ENCODE measurements around the gene CD55. TPM values are rescaled to one million over a fixed set of nuclear protein-coding genes. Genes with fewer than 3 reads are reported as not detected.

Gene CD55
- total RNA-seq, 2 experiments from 2014 or later, result 103 TPM

GRCh38 chr1:207345644-207346477, 24.4 kb downstream of the CD55 start:
- POLR2A ChIA-PET, result no interaction called here
- CTCF ChIA-PET, result no interaction called here

GRCh38 chr1:207346513-207346912, 25.0 kb downstream of the CD55 start:
- POLR2A ChIA-PET, result no interaction called here
- CTCF ChIA-PET, result no interaction called here

- POLR2A ChIA-PET, result no interaction called here
Measured at GRCh38 chr1:207349979-207350378, 28.5 kb downstream of the CD55 start.

GRCh38 chr1:207352554-207352953, 31.1 kb downstream of the CD55 start:
- POLR2A ChIA-PET, result no interaction called here
- CTCF ChIA-PET, result no interaction called here

More at GRCh38 chr1:207349979-207350378, 28.5 kb downstream of the CD55 start:
- CTCF ChIA-PET, result no interaction called here

DNA sequence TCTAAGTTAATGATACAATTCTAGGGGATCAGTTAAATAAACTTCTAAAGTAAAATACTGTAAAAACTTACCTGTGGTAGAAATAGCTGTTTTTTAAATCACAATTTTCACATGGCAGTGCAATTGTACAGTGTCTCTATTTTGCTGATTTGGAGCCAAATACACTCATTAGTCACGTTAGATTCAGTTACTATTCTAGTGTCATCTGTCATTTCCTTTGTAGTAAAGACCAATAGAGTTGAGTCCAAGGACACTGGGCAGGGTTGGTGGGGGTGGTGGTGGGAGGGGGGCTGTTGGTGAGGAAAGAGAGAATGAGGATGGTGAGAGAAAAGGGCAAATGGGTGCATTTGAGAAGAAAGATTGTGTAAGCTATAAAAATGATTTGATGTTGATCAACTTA, 33.6 kb downstream of the CD55 start:
- POLR2A ChIA-PET, result no interaction called here
- CTCF ChIA-PET, result no interaction called here

- CTCF ChIA-PET, result no interaction called here
Measured at GRCh38 chr1:207355513-207356295, 34.2 kb downstream of the CD55 start.

GRCh38 chr1:207361029-207361428, 39.6 kb downstream of the CD55 start:
- ChIA-PET CTCF (no interaction called here), POLR2A (no interaction called here)

More at GRCh38 chr1:207355513-207356295, 34.2 kb downstream of the CD55 start:
- POLR2A ChIA-PET, result no interaction called here

- POLR2A ChIA-PET, result interaction anchor here (1.2 to 2.0 kb wide), 2 partner anchors 25 to 40 kb away, joined by 8 to 9 read pairs; partner anchors contain the start of gene CD55
Measured at GRCh38 chr1:207361889-207362288, 40.4 kb downstream of the CD55 start.

GRCh38 chr1:207362962-207363860, 41.7 kb downstream of the CD55 start:
- POLR2A ChIA-PET, result interaction anchor here (0.5 to 2.0 kb wide), 4 partner anchors 26 to 90 kb away, joined by 3 to 9 read pairs (median 6); partner anchors contain the start of genes CD55 and CR2
- CTCF ChIA-PET, result interaction anchor here (1.0 to 1.9 kb wide), 2 partner anchors 26 to 42 kb away, joined by 3 to 5 read pairs; partner anchors contain the start of gene CD55

More at GRCh38 chr1:207361889-207362288, 40.4 kb downstream of the CD55 start:
- CTCF ChIA-PET, result interaction anchor here (1.0 to 1.9 kb wide), 2 partner anchors 25 to 40 kb away, joined by 3 to 5 read pairs; partner anchors contain the start of gene CD55

GRCh38 chr1:207363871-207364270, 42.4 kb downstream of the CD55 start:
- ChIA-PET POLR2A (interaction anchor here (0.5 to 2.0 kb wide), 2 partner anchors 27 to 42 kb away, joined by 3 to 9 read pairs; partner anchors contain the start of gene CD55), CTCF (interaction anchor here (1.9 kb wide), 1 partner anchor 42 kb away, joined by 5 read pairs; the partner anchor contains the start of gene CD55)

GRCh38 chr1:207364614-207365013, 43.1 kb downstream of the CD55 start:
- CTCF ChIA-PET, result no interaction called here
- POLR2A ChIA-PET, result no interaction called here

DNA sequence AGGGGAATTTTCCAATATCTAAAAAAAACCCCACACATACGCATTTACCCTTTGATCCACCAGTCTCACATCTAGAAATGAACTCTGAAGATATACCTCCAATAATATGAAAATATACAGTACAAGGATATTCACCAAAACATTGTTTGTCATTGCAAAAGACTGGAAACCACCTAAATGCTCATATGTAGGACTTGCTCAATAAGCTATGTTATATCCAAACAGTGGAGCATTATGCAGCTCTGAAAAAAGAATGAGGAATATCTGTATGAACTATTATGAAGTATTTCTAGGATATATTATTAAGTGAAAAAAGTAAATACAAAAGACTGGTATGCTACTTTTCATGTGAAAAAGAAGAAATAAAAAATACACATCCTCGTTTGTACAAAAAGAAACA, 43.6 kb downstream of the CD55 start:
- CTCF ChIA-PET, result no interaction called here
- POLR2A ChIA-PET, result no interaction called here

- POLR2A ChIA-PET, result no interaction called here
Measured at GRCh38 chr1:207366022-207366421, 44.5 kb downstream of the CD55 start.

DNA sequence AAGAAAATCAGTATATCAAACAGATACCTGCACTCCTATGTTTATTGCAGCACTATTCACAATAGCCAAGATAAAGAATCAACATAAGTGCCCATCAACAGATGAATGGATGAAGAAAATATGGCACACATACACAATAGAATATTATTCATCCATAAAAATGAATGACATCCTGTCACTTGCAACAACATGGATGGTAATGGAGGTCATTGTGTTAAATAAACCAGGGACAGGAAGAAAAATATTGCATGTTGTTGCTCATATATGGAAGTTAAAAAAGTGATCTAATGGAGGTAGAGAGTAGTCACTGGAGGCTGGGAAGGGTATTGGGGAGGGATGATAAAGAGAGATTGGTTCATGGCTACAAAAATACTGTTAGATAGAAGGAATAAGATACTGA, 67.2 kb downstream of the CD55 start:
- ChIA-PET POLR2A (no interaction called here), CTCF (no interaction called here)

More at GRCh38 chr1:207366022-207366421, 44.5 kb downstream of the CD55 start:
- CTCF ChIA-PET, result no interaction called here

- CTCF ChIA-PET, result interaction anchor here (0.8 to 1.4 kb wide), 4 partner anchors 53 to 307 kb away, joined by 3 to 4 read pairs (median 4); partner anchors contain the start of genes CD55 and CR2
Measured at GRCh38 chr1:207389728-207390464, 68.4 kb downstream of the CD55 start.

GRCh38 chr1:207393610-207394009, 72.1 kb downstream of the CD55 start:
- POLR2A ChIA-PET, result no interaction called here
- CTCF ChIA-PET, result interaction anchor here (0.6 kb wide), 1 partner anchor 285 kb away, joined by 4 read pairs; no protein-coding TSS in a partner anchor

More at GRCh38 chr1:207389728-207390464, 68.4 kb downstream of the CD55 start:
- POLR2A ChIA-PET, result interaction anchor here (1.5 kb wide), 1 partner anchor 68 kb away, joined by 7 read pairs; the partner anchor contains the start of gene CD55

DNA sequence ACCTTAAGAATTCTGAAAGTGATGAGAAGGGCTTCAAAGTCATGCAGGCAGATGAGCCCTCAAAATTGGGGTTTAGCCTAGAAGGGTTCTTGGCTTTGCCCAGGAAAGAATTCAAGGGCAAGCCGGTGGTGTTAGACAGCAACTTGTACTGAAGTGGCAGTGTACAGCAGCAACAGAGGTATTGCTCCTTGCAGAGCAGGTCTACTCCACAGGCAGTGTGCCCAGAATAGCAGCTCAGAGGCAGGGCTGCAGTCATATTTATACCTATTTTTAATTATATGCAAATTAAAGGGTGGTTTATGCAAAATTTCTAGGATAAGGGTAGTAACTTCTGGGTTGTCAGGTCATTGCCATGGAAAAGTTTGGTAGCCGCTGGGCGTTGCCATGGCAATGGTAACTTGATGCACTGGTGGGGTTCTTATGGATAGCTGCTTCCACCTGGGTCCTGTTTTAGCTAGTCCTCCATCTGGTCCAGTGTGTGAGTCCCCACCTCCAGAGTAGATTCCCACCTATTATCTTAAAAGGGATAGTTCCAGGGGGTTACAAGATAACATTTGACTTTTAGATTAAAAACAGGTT, 74.8 kb downstream of the CD55 start:
- ChIA-PET CTCF (no interaction called here), POLR2A (no interaction called here)

- POLR2A ChIA-PET, result no interaction called here
- CTCF ChIA-PET, result no interaction called here
Measured at GRCh38 chr1:207397525-207397926, 76.0 kb downstream of the CD55 start.
